Ishikawa (cell line): ENCODE data around the gene DPYSL5.

ENCODE experiments used
- EP300 ChIP-seq: IDR thresholded peaks from 2 replicates; pipeline ENCODE4 v1.6.1; 2012; ENCODE audit warnings: borderline replicate concordance
- NFIC ChIP-seq: IDR thresholded peaks from 2 replicates; pipeline ENCODE4 v1.6.1; 2012
- RAD21 ChIP-seq: IDR thresholded peaks from 2 replicates; pipeline ENCODE4 v1.6.1; 2012; ENCODE audit warnings: low read depth
- REST ChIP-seq: IDR thresholded peaks from 2 replicates; pipeline ENCODE4 v1.6.1; 2012; ENCODE audit warnings: low read depth, mild to moderate bottlenecking
- TAF1 ChIP-seq: IDR thresholded peaks from 2 replicates; pipeline ENCODE4 v1.6.1; 2012; ENCODE audit warnings: low read depth, mild to moderate bottlenecking
- TEAD4 ChIP-seq: IDR thresholded peaks from 2 replicates; pipeline ENCODE4 v1.6.1; 2012
- USF1 ChIP-seq: IDR thresholded peaks from 2 replicates; pipeline ENCODE4 v1.6.1; 2012
- YY1 ChIP-seq: IDR thresholded peaks from 2 replicates; pipeline ENCODE4 v1.6.1; 2012; ENCODE audit warnings: low read depth

- TF ChIP-seq TAF1 = no peak
- no peak for TF ChIP-seq YY1
- TF ChIP-seq NFIC = no peak
- TF ChIP-seq RAD21 = no peak
- TF ChIP-seq REST = no peak
- TF ChIP-seq USF1 = no peak
- TF ChIP-seq EP300 = no peak
- TF ChIP-seq TEAD4 = no peak
Measured at GRCh38 chr2:26843041-26843440, 4.9 kb upstream of the DPYSL5 start.
